GM23248 (cell line): ENCODE data around the gene CD109. TPM values are rescaled to one million over a fixed set of nuclear protein-coding genes. Genes with fewer than 3 reads are reported as not detected.

ENCODE experiments used
- DNase-seq: peaks from one replicate; pipeline ENCODE4 v3.0.0-alpha.2; 2015
- H2AFZ ChIP-seq: fragments of 200-600 bp; sonication (generic); 2 replicates; pipeline ENCODE4 v1.6.1; 2016; ENCODE audit warnings: antibody characterized with exemption
- H3F3A ChIP-seq: fragments of 200-600 bp; sonication (generic); 2 replicates; pipeline ENCODE4 v1.6.1; 2016; ENCODE audit warnings: mild to moderate bottlenecking, antibody characterized with exemption, mixed run types; ENCODE audit not compliant: insufficient read depth
- H3K27ac ChIP-seq: fragments of 200-600 bp; sonication (generic); 2 replicates; pipeline ENCODE4 v1.5.1; 2016; ENCODE audit warnings: mild to moderate bottlenecking
- H3K27me3 ChIP-seq: fragments of 200-600 bp; sonication (generic); replicated peaks from 2 replicates; pipeline ENCODE4 v1.6.1; 2016; ENCODE audit warnings: mild to moderate bottlenecking; ENCODE audit not compliant: insufficient read depth
- H3K36me3 ChIP-seq: fragments of 200-600 bp; sonication (generic); 2 replicates; pipeline ENCODE4 v1.6.1; 2016; ENCODE audit warnings: low read depth, mild to moderate bottlenecking
- H3K4me1 ChIP-seq: fragments of 200-600 bp; sonication (generic); 2 replicates; pipeline ENCODE4 v1.6.1; 2016; ENCODE audit warnings: mild to moderate bottlenecking; ENCODE audit not compliant: insufficient read depth
- H3K4me2 ChIP-seq: fragments of 200-600 bp; sonication (generic); one replicate; pipeline ENCODE4 v1.6.1; 2016; ENCODE audit warnings: mild to moderate bottlenecking; ENCODE audit not compliant: unreplicated experiment
- H3K4me3 ChIP-seq: fragments of 200-600 bp; sonication (generic); 2 replicates; pipeline ENCODE4 v1.5.1; 2016; ENCODE audit warnings: mild to moderate bottlenecking
- H3K79me2 ChIP-seq: fragments of 200-600 bp; sonication (generic); 2 replicates; pipeline ENCODE4 v1.6.1; 2016; ENCODE audit warnings: mild to moderate bottlenecking; ENCODE audit not compliant: insufficient read depth
- H3K9ac ChIP-seq: fragments of 200-600 bp; sonication (generic); 2 replicates; pipeline ENCODE4 v1.6.1; 2016; ENCODE audit warnings: mild to moderate bottlenecking
- H3K9me2 ChIP-seq: fragments of 200-600 bp; sonication (generic); 2 replicates; pipeline ENCODE4 v1.6.1; 2016; ENCODE audit warnings: mixed run types, mild to moderate bottlenecking, moderate library complexity; ENCODE audit not compliant: insufficient read depth
- H3K9me3 ChIP-seq: fragments of 200-600 bp; sonication (generic); one replicate; pipeline ENCODE4 v1.6.1; 2017; ENCODE audit warnings: low read depth
- H4K20me1 ChIP-seq: fragments of 200-600 bp; sonication (generic); 2 replicates; pipeline ENCODE4 v1.6.0; 2016; ENCODE audit not compliant: insufficient read depth
- EZH2 ChIP-seq: fragments of 200-600 bp; sonication (generic); IDR thresholded peaks from 2 replicates; pipeline ENCODE4 v1.6.1; 2018; ENCODE audit warnings: antibody characterized with exemption, mild to moderate bottlenecking; ENCODE audit not compliant: insufficient read depth, poor library complexity, severe bottlenecking
- EZH2phosphoT487 ChIP-seq: fragments of 200-600 bp; sonication (generic); IDR thresholded peaks from 2 replicates; pipeline ENCODE4 v1.6.1; 2018; ENCODE audit warnings: antibody characterized with exemption, moderate library complexity, mild to moderate bottlenecking, low read depth; ENCODE audit not compliant: insufficient read depth
- WGBS, 2 experiments: methylation state at CpG; one replicate each; pipeline ENCODE4 v1.1.6; 2015 to 2017; ENCODE audit warnings: low lambda C conversion rate in 2 of 2, low coverage in 1 of 2; ENCODE audit errors: missing lambda C conversion rate in 2 of 2; 5-methylcytosine and 5-hydroxymethylcytosine counted together
- in situ Hi-C: fragments of 300-500 bp; cut with MboI; formaldehyde crosslinking; loops from 2 replicates; pipeline ENCODE4 v1.15.0; 2020
- polyA plus RNA-seq: library from polyadenylated mRNA; unstranded; fragments of >200 nt; fragmentation: Nextera tagmentation; extraction: Ambion mirVana; gene quantifications from 2 replicates; pipeline ENCODE4 v1.2.1, GENCODE V29; 2016
- total RNA-seq: library from RNA; depleted of rRNA; stranded (reverse); fragments of >200 nt; shearing (Covaris generic); gene quantifications from 2 replicates; pipeline ENCODE4 v1.2.3, GENCODE V29; 2014

Gene CD109
- total and polyA plus RNA-seq, 2 experiments from 2014 or later = 31.3 to 68.6 TPM

DNA sequence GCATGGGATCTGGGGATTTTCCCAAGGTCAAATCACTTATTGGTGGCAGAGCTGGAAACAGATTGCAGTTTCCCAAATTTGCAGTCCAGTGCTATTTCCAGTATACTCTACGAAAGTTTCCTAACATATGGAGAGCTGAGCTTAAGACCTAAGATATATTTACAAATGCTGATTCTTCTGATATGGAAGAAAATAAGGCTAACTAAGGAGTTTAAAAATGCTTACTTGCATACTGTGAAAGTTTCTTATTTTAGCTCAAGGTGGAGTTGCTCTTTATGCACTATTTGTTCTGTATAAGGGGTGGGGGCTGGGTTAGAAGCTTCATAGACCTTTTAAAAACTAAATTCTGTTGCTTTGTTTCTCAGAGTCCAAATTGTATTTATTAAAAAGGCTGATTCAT lies 7.5 kb downstream of the CD109 start:
- Histone ChIP-seq H3K9ac (peak overlapping the region; percentile 60), H2AFZ (peak overlapping the region; percentile 2; the same call in 1 of the 2 replicates), H3K4me1 (peaks cover 26% of the 10 kb centered on the region), H3K27ac (peak overlapping the region; percentile 88), H3K9me3 (no peaks in the 10 kb centered on the region), H3K27me3 (no peaks in the 10 kb centered on the region), H4K20me1 (no peaks in the 10 kb centered on the region), H3K79me2 (peaks cover 70% of the 10 kb centered on the region), H3F3A (peaks cover 42% of the 10 kb centered on the region), H3K36me3 (peaks cover 3% of the 10 kb centered on the region; the same call in 1 of the 2 replicates), H3K4me2 (no peak overlapping the region), H3K9me2 (no peaks in the 10 kb centered on the region), H3K4me3 (peak overlapping the region; percentile 47; the same call in 1 of the 2 replicates)
- DNase-seq = peak; percentile 24
- 67 to 70% methylated on average over 1 of the region's 1 CpG for WGBS, 2 experiments
- in situ Hi-C loops = no loop called here
- no peak for TF ChIP-seq EZH2phosphoT487
- TF ChIP-seq EZH2 = no peak

GRCh38 chr6:73704260-73704659 lies 8.3 kb downstream of the CD109 start:
- Histone ChIP-seq H3K79me2 (peaks cover 64% of the 10 kb centered on the region), H3K9me3 (no peaks in the 10 kb centered on the region), H3K4me2 (peak overlapping the region; percentile 75), H3K27me3 (no peaks in the 10 kb centered on the region), H3K4me3 (peak overlapping the region; percentile 47), H4K20me1 (no peaks in the 10 kb centered on the region), H3F3A (peaks cover 42% of the 10 kb centered on the region), H3K36me3 (peaks cover 3% of the 10 kb centered on the region; the same call in 1 of the 2 replicates), H3K27ac (peak overlapping the region; percentile 88), H3K4me1 (peaks cover 26% of the 10 kb centered on the region), H3K9me2 (no peaks in the 10 kb centered on the region), H3K9ac (peak overlapping the region; percentile 60), H2AFZ (peak overlapping the region; percentile 2; the same call in 1 of the 2 replicates)
- in situ Hi-C loops = no loop called here
- DNase-seq = peak; percentile 96
- TF ChIP-seq EZH2phosphoT487 = no peak
- TF ChIP-seq EZH2 = no peak
- WGBS, 2 experiments = 0% methylated on average over 8 of the region's 8 CpGs

GRCh38 chr6:73704798-73705197 lies 8.8 kb downstream of the CD109 start:
- DNase-seq = peak; percentile 42
- Histone ChIP-seq H3K27me3 (no peaks in the 10 kb centered on the region), H3F3A (peaks cover 42% of the 10 kb centered on the region), H3K4me2 (peak overlapping the region; percentile 75), H3K27ac (peak overlapping the region; percentile 88), H3K9ac (peak overlapping the region; percentile 60), H3K4me1 (peaks cover 26% of the 10 kb centered on the region), H2AFZ (peak overlapping the region; percentile 2; the same call in 1 of the 2 replicates), H3K36me3 (peaks cover 3% of the 10 kb centered on the region; the same call in 1 of the 2 replicates), H3K4me3 (peak overlapping the region; percentile 47), H3K9me2 (no peaks in the 10 kb centered on the region), H3K79me2 (peaks cover 61% of the 10 kb centered on the region), H4K20me1 (no peaks in the 10 kb centered on the region), H3K9me3 (no peaks in the 10 kb centered on the region)
- 25 to 36% methylated on average over 4 of the region's 4 CpGs for WGBS, 2 experiments
- in situ Hi-C loops = no loop called here
- TF ChIP-seq EZH2phosphoT487 (no peak), EZH2 (no peak)

DNA sequence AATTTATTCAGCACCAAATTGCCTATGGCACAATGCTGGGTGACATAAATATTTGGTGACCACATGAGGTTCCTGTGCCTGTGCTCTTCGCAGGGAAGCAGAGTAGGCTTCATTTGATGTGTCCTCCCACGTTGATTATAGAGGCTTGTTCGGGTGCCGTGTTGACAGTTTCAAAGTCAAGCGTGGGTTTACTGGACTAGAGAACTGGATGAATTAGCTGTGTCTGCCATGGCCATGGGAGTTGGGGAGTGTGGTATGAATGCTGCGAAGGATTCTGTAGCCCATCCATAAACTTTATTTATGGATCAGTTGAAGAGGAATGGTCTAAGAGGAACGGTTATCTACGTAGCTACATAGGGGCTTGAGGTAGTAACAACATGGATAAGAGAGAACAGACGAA lies 11.0 kb downstream of the CD109 start:
- WGBS, 2 experiments = 95 to 97% methylated on average over 9 of the region's 9 CpGs
- H3K79me2 ChIP-seq = peaks cover 53% of the 10 kb centered on the region
- H3K27me3 ChIP-seq = no peaks in the 10 kb centered on the region
- no peak for TF ChIP-seq EZH2
- no peak for TF ChIP-seq EZH2phosphoT487
- H3K27ac ChIP-seq = no peak overlapping the region
- H3K9ac ChIP-seq = no peak overlapping the region
- H3K36me3 ChIP-seq = peaks cover under 1% of the 10 kb centered on the region; the same call in 1 of the 2 replicates
- no peaks in the 10 kb centered on the region for H3K9me3 ChIP-seq
- no peak overlapping the region for H3K4me2 ChIP-seq
- no peak overlapping the region for H3K4me3 ChIP-seq
- H3K4me1 ChIP-seq = peaks cover 31% of the 10 kb centered on the region
- no peaks in the 10 kb centered on the region for H3K9me2 ChIP-seq
- no peak overlapping the region for H2AFZ ChIP-seq
- in situ Hi-C loops = no loop called here
- peaks cover 34% of the 10 kb centered on the region for H3F3A ChIP-seq
- no peaks in the 10 kb centered on the region for H4K20me1 ChIP-seq
- no peak for DNase-seq
